Suprapubic skin (tissue), 4 donors: Measurements from ENCODE around the gene SCGB3A1. TPM values are rescaled to one million over a fixed set of nuclear protein-coding genes. Genes with fewer than 3 reads are reported as not detected.

Experiments
- DNase-seq, 2 donors: peaks; one replicate each; pipeline ENCODE4 v3.0.0-alpha.2; 2019; ENCODE audit warnings: low spot score in 2 of 2
- H3K27ac ChIP-seq: fragments of 200-600 bp; sonication (generic); one replicate; pipeline ENCODE4 v1.5.1; 2019
- H3K27me3 ChIP-seq: fragments of 200-600 bp; sonication (generic); one replicate; pipeline ENCODE4 v1.5.1; 2019
- H3K36me3 ChIP-seq: fragments of 200-600 bp; sonication (generic); one replicate; pipeline ENCODE4 v1.5.1; 2019
- H3K4me1 ChIP-seq: fragments of 200-600 bp; sonication (generic); one replicate; pipeline ENCODE4 v1.5.1; 2019
- H3K4me3 ChIP-seq: fragments of 200-600 bp; sonication (generic); one replicate; pipeline ENCODE4 v1.5.1; 2019; ENCODE audit warnings: mild to moderate bottlenecking
- H3K9me3 ChIP-seq: fragments of 200-600 bp; sonication (generic); one replicate; pipeline ENCODE4 v1.5.1; 2019
- EP300 ChIP-seq: sonication (generic); formaldehyde crosslinking; IDR thresholded peaks from one replicate; pipeline ENCODE4 v1.6.1; 2017; ENCODE audit warnings: antibody characterized with exemption
- POLR2A ChIP-seq, 2 donors: fragments of 450-650 bp; IDR thresholded peaks; one replicate each; pipeline ENCODE4 v1.6.1; 2017; ENCODE audit warnings: antibody characterized with exemption in 2 of 2, mild to moderate bottlenecking in 2 of 2, moderate library complexity in 2 of 2
- POLR2AphosphoS5 ChIP-seq, 3 donors: sonication (generic); formaldehyde crosslinking; IDR thresholded peaks; one replicate each; pipeline ENCODE4 v1.6.1; 2017; ENCODE audit warnings: antibody characterized with exemption in 3 of 3
- WGBS: methylation state at CpG from one replicate; pipeline ENCODE4 v1.1.5; 2018; 5-methylcytosine and 5-hydroxymethylcytosine counted together
- total RNA-seq, 4 donors: library from RNA; depleted of rRNA; stranded (reverse); fragments of >200 nt; gene quantifications; one replicate each; pipeline ENCODE4 v1.1.0, GENCODE V29; 2016
- TF ChIP-seq, protein P1 (sequence below), 2 donors: fragments of 200-600 bp in 1 of 2; fragments of 450-650 bp in 1 of 2; sonication (generic) in 1 of 2; IDR thresholded peaks; one replicate each; pipeline ENCODE4 v1.5.1; 2016 to 2019; ENCODE audit warnings: antibody characterized with exemption in 2 of 2, mild to moderate bottlenecking in 1 of 2, moderate library complexity in 1 of 2

SCGB3A1 gene
- total RNA-seq, 4 donors from 2014 or later, result 2.2 to 7.8 (median 4.1) TPM; not detected in 1

DNA sequence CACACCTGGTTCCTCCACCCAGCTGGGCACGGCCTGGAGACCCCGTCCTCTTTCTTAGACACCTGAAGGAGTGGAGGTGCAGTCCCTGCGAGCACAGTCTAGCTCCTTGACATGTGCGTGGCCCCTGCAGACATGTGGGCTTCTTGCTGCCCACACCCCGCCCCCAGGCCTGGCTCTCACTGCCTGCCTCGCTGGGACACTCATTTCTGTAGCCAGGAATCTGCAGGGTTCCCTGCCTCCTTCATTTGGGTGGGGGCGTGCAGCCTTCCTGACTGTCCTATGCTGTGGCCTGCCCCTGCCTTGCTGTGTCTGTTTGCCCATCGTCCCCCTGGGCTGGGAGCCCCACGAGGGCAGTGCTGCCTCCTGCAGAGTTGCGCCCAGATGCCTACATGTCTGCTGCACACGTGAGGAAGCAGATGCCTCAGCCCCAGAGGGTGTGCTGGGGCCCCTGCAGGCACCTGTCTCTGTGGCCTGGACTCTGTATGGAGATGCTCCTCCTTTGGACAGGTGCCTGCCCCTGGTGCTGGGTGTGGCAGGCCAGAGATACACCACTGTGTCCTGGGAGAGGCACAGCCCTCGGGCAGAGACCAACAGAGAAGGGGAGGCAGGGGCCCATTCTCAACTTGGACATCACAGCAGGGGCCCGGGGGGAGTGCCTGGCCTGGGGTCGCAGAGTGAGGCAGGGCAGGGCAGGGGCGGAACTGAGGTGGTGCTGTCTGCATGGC lies 35.5 kb upstream of the SCGB3A1 start:
- TF ChIP-seq POLR2AphosphoS5 (IDR thresholded peaks at IDR 0.05) (no peak), EP300 (no peak), POLR2A (IDR thresholded peaks at IDR 0.05) (no peak)
- TF ChIP-seq, protein P1, sequence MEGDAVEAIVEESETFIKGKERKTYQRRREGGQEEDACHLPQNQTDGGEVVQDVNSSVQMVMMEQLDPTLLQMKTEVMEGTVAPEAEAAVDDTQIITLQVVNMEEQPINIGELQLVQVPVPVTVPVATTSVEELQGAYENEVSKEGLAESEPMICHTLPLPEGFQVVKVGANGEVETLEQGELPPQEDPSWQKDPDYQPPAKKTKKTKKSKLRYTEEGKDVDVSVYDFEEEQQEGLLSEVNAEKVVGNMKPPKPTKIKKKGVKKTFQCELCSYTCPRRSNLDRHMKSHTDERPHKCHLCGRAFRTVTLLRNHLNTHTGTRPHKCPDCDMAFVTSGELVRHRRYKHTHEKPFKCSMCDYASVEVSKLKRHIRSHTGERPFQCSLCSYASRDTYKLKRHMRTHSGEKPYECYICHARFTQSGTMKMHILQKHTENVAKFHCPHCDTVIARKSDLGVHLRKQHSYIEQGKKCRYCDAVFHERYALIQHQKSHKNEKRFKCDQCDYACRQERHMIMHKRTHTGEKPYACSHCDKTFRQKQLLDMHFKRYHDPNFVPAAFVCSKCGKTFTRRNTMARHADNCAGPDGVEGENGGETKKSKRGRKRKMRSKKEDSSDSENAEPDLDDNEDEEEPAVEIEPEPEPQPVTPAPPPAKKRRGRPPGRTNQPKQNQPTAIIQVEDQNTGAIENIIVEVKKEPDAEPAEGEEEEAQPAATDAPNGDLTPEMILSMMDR (IDR thresholded peaks at IDR 0.05), result no peak
- 48% methylated on average over 12 of the region's 15 CpGs for WGBS
- Histone ChIP-seq H3K27ac (no peak overlapping the region), H3K4me1 (no peaks in the 10 kb centered on the region), H3K4me3 (no peak overlapping the region), H3K27me3 (peaks cover 11% of the 10 kb centered on the region), H3K9me3 (no peaks in the 10 kb centered on the region), H3K36me3 (no peaks in the 10 kb centered on the region)
- DNase-seq, result no peak

DNA sequence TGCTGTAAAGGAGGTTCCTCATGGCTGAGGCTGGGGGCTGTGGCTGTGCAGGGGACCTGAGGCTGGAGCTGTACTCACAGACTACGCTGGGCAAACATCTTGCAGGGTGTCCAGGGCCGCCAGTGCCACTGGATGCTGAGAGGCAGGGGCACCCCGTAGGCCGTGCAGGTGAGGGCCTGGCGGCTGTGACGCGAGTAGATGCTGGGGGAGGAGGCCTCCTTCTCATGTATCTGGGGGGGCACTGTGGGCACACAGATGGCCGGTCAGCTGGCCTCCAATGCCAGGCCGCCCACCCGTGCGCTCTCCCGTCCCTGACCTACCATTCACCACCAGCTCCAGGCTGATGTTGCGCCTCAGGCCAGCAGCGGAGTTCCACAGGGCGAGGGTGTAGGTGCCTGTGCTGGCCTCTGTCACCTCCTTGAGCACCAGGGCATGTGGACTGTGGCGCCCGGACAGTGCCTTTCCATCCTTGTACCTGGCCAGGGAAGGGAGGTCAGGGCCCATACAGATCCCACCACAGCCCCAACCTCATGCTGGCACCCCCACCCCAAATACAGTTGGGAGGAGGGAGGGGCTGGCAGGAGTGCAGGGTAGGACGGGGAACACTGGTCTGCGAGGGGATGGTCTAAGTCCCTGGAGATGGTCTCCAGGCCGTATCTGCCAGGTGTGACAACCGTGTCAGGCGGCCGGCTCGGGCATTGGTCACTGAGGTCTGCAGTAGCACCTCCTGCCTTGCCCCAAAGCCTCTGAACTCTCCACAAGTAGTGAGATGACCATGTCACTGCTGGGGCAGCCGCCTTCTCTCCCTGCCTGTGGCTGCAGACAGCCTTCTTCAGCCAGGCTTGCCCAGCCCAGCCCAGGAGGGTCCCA lies 34.7 kb upstream of the SCGB3A1 start:
- Histone ChIP-seq H3K4me3 (no peak overlapping the region), H3K9me3 (no peaks in the 10 kb centered on the region), H3K27ac (no peak overlapping the region), H3K36me3 (no peaks in the 10 kb centered on the region), H3K4me1 (no peaks in the 10 kb centered on the region), H3K27me3 (peaks cover 14% of the 10 kb centered on the region)
- TF ChIP-seq POLR2A (IDR thresholded peaks at IDR 0.05) (no peak), POLR2AphosphoS5 (IDR thresholded peaks at IDR 0.05) (no peak)
- WGBS, result 100% methylated on average over 2 of the region's 25 CpGs
- DNase-seq, result no peak

DNA sequence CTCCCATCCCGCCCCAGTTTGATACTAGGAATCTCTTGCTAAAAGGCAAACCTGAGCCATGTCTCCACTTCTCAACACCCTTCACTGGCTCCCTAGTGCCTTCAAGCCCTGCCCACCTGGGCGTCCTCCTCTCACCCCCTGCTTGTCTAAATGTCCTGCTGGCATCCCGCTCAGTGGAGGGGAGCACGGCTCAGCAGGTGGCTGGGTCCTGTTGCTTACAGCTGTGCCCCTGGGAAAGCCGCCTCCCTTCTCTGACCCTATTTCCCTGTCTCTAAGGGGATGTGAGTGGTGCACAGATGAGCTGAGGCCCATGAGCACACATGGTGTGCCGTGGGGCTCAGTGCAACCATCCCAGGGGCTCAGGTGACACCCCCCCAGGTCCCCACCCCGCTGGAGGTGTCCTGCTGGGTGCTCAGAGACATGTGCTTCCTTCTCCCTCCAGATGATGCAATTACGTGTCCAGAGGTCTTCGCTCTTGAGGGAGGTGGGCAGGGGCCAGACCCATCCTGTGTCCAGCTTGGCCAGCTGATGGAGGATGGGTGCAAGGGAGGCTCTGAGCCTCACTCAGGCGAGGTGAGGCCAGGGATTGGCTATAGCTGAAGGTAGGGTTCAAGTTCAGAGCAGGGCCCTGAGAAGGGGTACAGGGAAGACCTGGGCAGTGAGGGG lies 34.0 kb upstream of the SCGB3A1 start:
- no peak overlapping the region for H3K27ac ChIP-seq
- TF ChIP-seq EP300 (no peak), POLR2A (IDR thresholded peaks at IDR 0.05) (no peak), POLR2AphosphoS5 (IDR thresholded peaks at IDR 0.05) (no peak)
- TF ChIP-seq, protein P1 (IDR thresholded peaks at IDR 0.05), result no peak
- H3K4me3 ChIP-seq, result no peak overlapping the region
- peaks cover 20% of the 10 kb centered on the region for H3K27me3 ChIP-seq
- 72% methylated on average over 10 of the region's 10 CpGs for WGBS
- no peaks in the 10 kb centered on the region for H3K4me1 ChIP-seq
- no peaks in the 10 kb centered on the region for H3K9me3 ChIP-seq
- no peaks in the 10 kb centered on the region for H3K36me3 ChIP-seq
- DNase-seq, result no peak

DNA sequence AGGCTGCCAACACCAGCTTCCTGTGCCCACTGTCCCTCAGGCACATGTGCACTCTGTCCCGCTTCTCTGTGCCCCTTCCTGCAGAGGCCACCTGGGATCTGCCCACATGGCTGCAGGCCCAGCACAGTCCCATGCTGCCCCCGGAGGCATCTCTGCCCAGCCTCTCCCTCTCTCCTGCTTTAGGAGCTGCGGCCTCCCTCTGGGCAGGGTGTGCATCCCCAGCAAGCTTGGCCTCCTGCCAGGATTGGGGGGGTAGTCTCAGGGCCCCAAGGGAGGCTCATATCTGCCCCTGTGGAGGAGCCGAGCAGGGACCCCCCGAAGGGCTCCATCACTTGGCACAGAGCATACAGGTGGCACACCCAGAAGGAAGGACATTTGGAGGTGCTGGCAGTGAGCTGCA lies 33.3 kb upstream of the SCGB3A1 start:
- H3K27me3 ChIP-seq, result peaks cover 24% of the 10 kb centered on the region
- WGBS, result no CpG with 5 or more reads among the region's 5 CpGs

DNA sequence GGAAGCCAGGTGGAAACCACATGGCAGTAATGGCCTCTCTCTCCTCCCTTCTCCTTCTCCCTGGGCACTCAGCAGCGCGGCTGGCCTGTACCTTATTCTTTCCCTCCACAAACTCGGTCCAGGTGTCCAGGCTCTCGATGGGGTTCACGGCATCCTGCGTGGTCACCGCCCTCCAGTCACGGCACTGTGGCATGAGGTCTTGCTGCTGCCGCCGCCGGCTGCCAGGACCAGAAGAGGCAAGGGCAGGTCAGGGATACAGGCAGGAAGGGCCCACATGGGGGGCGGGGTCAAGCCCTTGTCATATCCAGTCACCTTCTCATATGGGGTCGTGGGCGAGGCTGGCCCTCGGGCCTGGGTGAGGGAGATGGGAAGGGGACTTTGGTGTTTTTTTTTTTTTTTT lies 32.5 kb upstream of the SCGB3A1 start:
- Histone ChIP-seq H3K9me3 (no peaks in the 10 kb centered on the region), H3K4me3 (no peak overlapping the region), H3K27me3 (peaks cover 31% of the 10 kb centered on the region), H3K4me1 (peaks cover 6% of the 10 kb centered on the region), H3K27ac (no peak overlapping the region), H3K36me3 (no peaks in the 10 kb centered on the region)
- DNase-seq, result no peak
- WGBS, result 71% methylated on average over 15 of the region's 15 CpGs
- TF ChIP-seq, protein P1 (IDR thresholded peaks at IDR 0.05), result no peak
- TF ChIP-seq POLR2AphosphoS5 (IDR thresholded peaks at IDR 0.05), result no peak
- no peak for TF ChIP-seq EP300
- no peak for TF ChIP-seq POLR2A (IDR thresholded peaks at IDR 0.05)

More for the DNA sequence above, 33.3 kb upstream of the SCGB3A1 start:
- H3K4me1 ChIP-seq, result no peaks in the 10 kb centered on the region
- TF ChIP-seq, protein P1 (IDR thresholded peaks at IDR 0.05), result no peak
- TF ChIP-seq POLR2A (IDR thresholded peaks at IDR 0.05), result no peak
- no peak for TF ChIP-seq EP300
- TF ChIP-seq POLR2AphosphoS5 (IDR thresholded peaks at IDR 0.05), result no peak
- H3K9me3 ChIP-seq, result no peaks in the 10 kb centered on the region
- no peak for DNase-seq
- no peak overlapping the region for H3K4me3 ChIP-seq
- H3K27ac ChIP-seq, result no peak overlapping the region
- H3K36me3 ChIP-seq, result no peaks in the 10 kb centered on the region
